Prostate gland (tissue), 2 donors: Measurements from ENCODE around the gene CCDC92.

ENCODE experiments used
- POLR2A ChIP-seq: fragments of 450-650 bp; IDR thresholded peaks from one replicate; pipeline ENCODE4 v1.6.1; 2016; ENCODE audit warnings: antibody characterized with exemption, mild to moderate bottlenecking
- POLR2AphosphoS5 ChIP-seq: sonication (generic); formaldehyde crosslinking; IDR thresholded peaks from one replicate; pipeline ENCODE4 v1.6.1; 2017; ENCODE audit warnings: antibody characterized with exemption
- TF ChIP-seq, protein P1 (sequence below), 4 experiments: fragments of 200-600 bp in 2 of 4; fragments of 450-650 bp in 2 of 4; sonication (generic) in 2 of 4; IDR thresholded peaks; 1 replicate in 3 of 4; 2 replicates in 1 of 4; pipeline ENCODE4 v1.5.1; 2016 to 2019; ENCODE audit warnings: antibody characterized with exemption in 4 of 4, mild to moderate bottlenecking in 2 of 4, moderate library complexity in 2 of 4

DNA sequence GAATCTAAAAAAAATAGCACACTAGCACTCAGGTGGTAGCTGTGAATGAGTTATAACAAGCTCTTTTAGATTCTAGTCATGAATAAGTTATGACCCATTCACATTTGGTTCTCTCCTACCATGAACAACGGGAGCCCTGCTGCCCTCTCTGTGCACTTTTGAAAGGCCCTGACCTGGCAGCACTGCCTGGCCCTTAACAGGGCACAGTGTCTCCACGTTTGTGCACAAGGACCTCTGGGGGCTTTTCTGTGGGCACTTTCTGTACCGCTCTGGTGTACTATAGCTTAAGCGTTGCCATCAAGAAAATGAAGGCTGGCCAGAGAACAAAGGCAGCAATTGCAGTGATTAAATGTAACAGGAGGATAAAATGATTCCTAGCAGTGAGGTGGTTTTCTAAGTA lies 21.2 kb downstream of the CCDC92 start:
- TF ChIP-seq, protein P1, sequence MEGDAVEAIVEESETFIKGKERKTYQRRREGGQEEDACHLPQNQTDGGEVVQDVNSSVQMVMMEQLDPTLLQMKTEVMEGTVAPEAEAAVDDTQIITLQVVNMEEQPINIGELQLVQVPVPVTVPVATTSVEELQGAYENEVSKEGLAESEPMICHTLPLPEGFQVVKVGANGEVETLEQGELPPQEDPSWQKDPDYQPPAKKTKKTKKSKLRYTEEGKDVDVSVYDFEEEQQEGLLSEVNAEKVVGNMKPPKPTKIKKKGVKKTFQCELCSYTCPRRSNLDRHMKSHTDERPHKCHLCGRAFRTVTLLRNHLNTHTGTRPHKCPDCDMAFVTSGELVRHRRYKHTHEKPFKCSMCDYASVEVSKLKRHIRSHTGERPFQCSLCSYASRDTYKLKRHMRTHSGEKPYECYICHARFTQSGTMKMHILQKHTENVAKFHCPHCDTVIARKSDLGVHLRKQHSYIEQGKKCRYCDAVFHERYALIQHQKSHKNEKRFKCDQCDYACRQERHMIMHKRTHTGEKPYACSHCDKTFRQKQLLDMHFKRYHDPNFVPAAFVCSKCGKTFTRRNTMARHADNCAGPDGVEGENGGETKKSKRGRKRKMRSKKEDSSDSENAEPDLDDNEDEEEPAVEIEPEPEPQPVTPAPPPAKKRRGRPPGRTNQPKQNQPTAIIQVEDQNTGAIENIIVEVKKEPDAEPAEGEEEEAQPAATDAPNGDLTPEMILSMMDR (IDR thresholded peaks at IDR 0.05) = no peak
- TF ChIP-seq POLR2AphosphoS5 = no peak
- TF ChIP-seq POLR2A = no peak
